K562 (cell line): Measurements from ENCODE around the gene SPON2. TPM values are rescaled to one million over a fixed set of nuclear protein-coding genes. Genes with fewer than 3 reads are reported as not detected.

Experiments
- COPS2 ChIP-seq: fragments of 450-650 bp; conservative IDR thresholded peaks from 2 replicates; pipeline ENCODE4 v1.6.1; 2016; ENCODE audit warnings: mild to moderate bottlenecking, moderate library complexity
- CREM ChIP-seq: IDR thresholded peaks from 2 replicates; pipeline ENCODE4 v1.6.1; 2014; ENCODE audit warnings: antibody characterized with exemption, low read depth
- DNMT1 ChIP-seq: fragments of 450-650 bp; IDR thresholded peaks from 2 replicates; pipeline ENCODE4 v1.6.1; 2016; ENCODE audit warnings: antibody characterized with exemption, mild to moderate bottlenecking
- ETV6 ChIP-seq, 3 experiments: fragments of 150-350 bp in 1 of 3; sonication (generic) in 1 of 3; formaldehyde crosslinking in 1 of 3; IDR thresholded peaks; 2 replicates each; pipeline versions ENCODE4 v1.6.1 to v1.8.0; 2014 to 2022; ENCODE audit warnings: borderline replicate concordance in 2 of 3, low read depth in 2 of 3, antibody characterized with exemption in 1 of 3, low read length in 1 of 3, mild to moderate bottlenecking in 1 of 3, missing genetic modification reagents in 1 of 3
- FOXA3 ChIP-seq, 2 experiments: fragments of 450-650 bp in 1 of 2; sonication (generic) in 1 of 2; formaldehyde crosslinking; IDR thresholded peaks in 1 of 2; conservative IDR thresholded peaks in 1 of 2; 2 replicates each; pipeline versions ENCODE4 v1.4.0 to v1.8.0; 2020 to 2022; ENCODE audit warnings: mild to moderate bottlenecking in 2 of 2, missing genetic modification reagents in 1 of 2
- POLR3G ChIP-seq: IDR thresholded peaks from 2 replicates; pipeline ENCODE4 v1.6.1; 2011; ENCODE audit not compliant: insufficient read length, insufficient replicate concordance; ENCODE audit errors: extremely low read depth
- PRDM10 ChIP-seq: fragments of 450-650 bp; IDR thresholded peaks from 2 replicates; pipeline ENCODE4 v1.6.1; 2018; ENCODE audit not compliant: partially characterized antibody
- SAP30 ChIP-seq: fragments of 200-600 bp; sonication (generic); IDR thresholded peaks from 2 replicates; pipeline ENCODE4 v1.6.1; 2012; ENCODE audit warnings: borderline replicate concordance, low read depth, mild to moderate bottlenecking, moderate library complexity, low read length, control low read depth, inconsistent platforms; ENCODE audit not compliant: insufficient read depth, poor library complexity, severe bottlenecking
- SMC3 ChIP-seq: conservative IDR thresholded peaks from 2 replicates; pipeline ENCODE4 v1.6.1; 2011; ENCODE audit warnings: low read depth, low read length, improper control_type of control experiment; ENCODE audit not compliant: insufficient read depth
- SP1 ChIP-seq: sonication (generic); formaldehyde crosslinking; IDR thresholded peaks from 2 replicates; pipeline ENCODE4 v1.8.1; 2022; ENCODE audit warnings: mild to moderate bottlenecking, missing genetic modification reagents
- TCFL5 ChIP-seq: fragments of 250-450 bp; sonication (Bioruptor Pico); conservative IDR thresholded peaks from 2 replicates; pipeline ENCODE4 v1.6.1; 2021; ENCODE audit warnings: mild to moderate bottlenecking, moderate library complexity, matching md5 sums
- USF1 ChIP-seq: sonication (generic); formaldehyde crosslinking; IDR thresholded peaks from 2 replicates; pipeline ENCODE4 v1.9.0; 2022; ENCODE audit warnings: mild to moderate bottlenecking, missing genetic modification reagents
- ZBTB33 ChIP-seq: sonication (generic); formaldehyde crosslinking; IDR thresholded peaks from 2 replicates; pipeline ENCODE4 v1.8.1; 2023; ENCODE audit warnings: mild to moderate bottlenecking, missing genetic modification reagents
- ZNF586 ChIP-seq: fragments of 450-650 bp; formaldehyde crosslinking; conservative IDR thresholded peaks from 2 replicates; pipeline ENCODE4 v1.4.0; 2020; ENCODE audit warnings: mild to moderate bottlenecking, moderate library complexity
- ZNF589 ChIP-seq: fragments of 200-800 bp; sonication (Bioruptor generic); IDR thresholded peaks from 2 replicates; pipeline ENCODE4 v1.6.1; 2016; ENCODE audit warnings: low read depth, missing genetic modification characterization, missing compliant biosample characterization
- polyA plus RNA-seq, 8 experiments: library from polyadenylated mRNA; depleted of rRNA in 4 of 8; stranded (reverse) in 5 of 8; unstranded in 3 of 8; fragments of >200 nt; fragmentation: Nextera tagmentation in 2 of 8; fragmentation: Illumina TruSeq in 1 of 8; extraction: Ambion mirVana in 2 of 8; extraction: Trizol in 1 of 8; gene quantifications; 2 replicates each; pipeline versions ENCODE4 v1.2.1 to v1.2.3, GENCODE V29; 2011 to 2014; ENCODE audit warnings: inconsistent platforms in 1 of 8, missing spikeins in 1 of 8
- total RNA-seq, 7 experiments: library from RNA; depleted of rRNA in 6 of 7; stranded (reverse); fragments of >200 nt in 6 of 7; fragmentation: Illumina TruSeq in 2 of 7; extraction: Trizol in 2 of 7; gene quantifications; 2 replicates each; pipeline versions ENCODE4 v1.2.1 to v1.2.3, GENCODE V29; 2011 to 2021; ENCODE audit warnings: low replicate concordance in 1 of 7
- TF ChIP-seq, protein P1 (sequence below): fragments of 450-650 bp; formaldehyde crosslinking; IDR thresholded peaks from 2 replicates; pipeline ENCODE4 v1.4.0; 2022; ENCODE audit warnings: missing genetic modification characterization

Gene SPON2
- total and polyA plus RNA-seq, 9 of the 15 experiments (the other 6 are each of a cell fraction or from before 2014, with no cell fraction given) = 0.21 to 2.2 (median 0.83) TPM

- TF ChIP-seq POLR3G = no peak
- no peak for TF ChIP-seq DNMT1
- peak; percentile 96 for TF ChIP-seq SMC3
- TF ChIP-seq, protein P1, sequence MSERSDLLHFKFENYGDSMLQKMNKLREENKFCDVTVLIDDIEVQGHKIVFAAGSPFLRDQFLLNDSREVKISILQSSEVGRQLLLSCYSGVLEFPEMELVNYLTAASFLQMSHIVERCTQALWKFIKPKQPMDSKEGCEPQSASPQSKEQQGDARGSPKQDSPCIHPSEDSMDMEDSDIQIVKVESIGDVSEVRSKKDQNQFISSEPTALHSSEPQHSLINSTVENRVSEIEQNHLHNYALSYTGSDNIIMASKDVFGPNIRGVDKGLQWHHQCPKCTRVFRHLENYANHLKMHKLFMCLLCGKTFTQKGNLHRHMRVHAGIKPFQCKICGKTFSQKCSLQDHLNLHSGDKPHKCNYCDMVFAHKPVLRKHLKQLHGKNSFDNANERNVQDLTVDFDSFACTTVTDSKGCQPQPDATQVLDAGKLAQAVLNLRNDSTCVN (CRISPR knock-in tag) = no peak
- TF ChIP-seq ZBTB33 (CRISPR knock-in tag) = peak; percentile 64
- TF ChIP-seq FOXA3 (CRISPR knock-in tag; conservative IDR thresholded peaks at IDR 0.05 in 1 of 2, IDR thresholded peaks at IDR 0.05 in 1 of 2) = no peak
- TF ChIP-seq COPS2 = no peak
- no peak for TF ChIP-seq SAP30
- peak; percentile 54; the same call in 1 of the 2 replicates for TF ChIP-seq SP1 (CRISPR knock-in tag)
- TF ChIP-seq ZNF586 = no peak
- TF ChIP-seq PRDM10 = no peak
- TF ChIP-seq USF1 (CRISPR knock-in tag) = 0 out of 2 replicates have a peak, but pooled peaks have one; percentile 21
- no peak for TF ChIP-seq ETV6 (IDR thresholded peaks at IDR 0.05; ENCODE audit: borderline replicate concordance in 1 of 2, low read depth in 2 of 2, low read length in 1 of 2)
- no peak for TF ChIP-seq ETV6 (CRISPR knock-in tag; IDR thresholded peaks at IDR 0.05; ENCODE audit: borderline replicate concordance)
- no peak for TF ChIP-seq ZNF589 (CRISPR knock-in tag)
- TF ChIP-seq CREM = peak; percentile 45; the same call in 1 of the 2 replicates
- TF ChIP-seq TCFL5 (CRISPR knock-in tag) = no peak
Observed at GRCh38 chr4:1130316-1131186, 41.8 kb downstream of the SPON2 start (continued).
